Hematopoietic multipotent progenitor cell treated with erythropoietin and hydrocortisone succinate and interleukin-3 and kit ligand, for 6 days (in vitro differentiated cells): ENCODE data around the gene RAB6A.
"Not testable (repeated sequence)": the region's sequence is repeated elsewhere in the genome, so short reads cannot be mapped to it uniquely, and the experiment has no call there.

Experiments
- DNase-seq: peaks from one replicate; pipeline ENCODE4 v3.0.0-alpha.2; 2015

The RAB6A gene

DNA sequence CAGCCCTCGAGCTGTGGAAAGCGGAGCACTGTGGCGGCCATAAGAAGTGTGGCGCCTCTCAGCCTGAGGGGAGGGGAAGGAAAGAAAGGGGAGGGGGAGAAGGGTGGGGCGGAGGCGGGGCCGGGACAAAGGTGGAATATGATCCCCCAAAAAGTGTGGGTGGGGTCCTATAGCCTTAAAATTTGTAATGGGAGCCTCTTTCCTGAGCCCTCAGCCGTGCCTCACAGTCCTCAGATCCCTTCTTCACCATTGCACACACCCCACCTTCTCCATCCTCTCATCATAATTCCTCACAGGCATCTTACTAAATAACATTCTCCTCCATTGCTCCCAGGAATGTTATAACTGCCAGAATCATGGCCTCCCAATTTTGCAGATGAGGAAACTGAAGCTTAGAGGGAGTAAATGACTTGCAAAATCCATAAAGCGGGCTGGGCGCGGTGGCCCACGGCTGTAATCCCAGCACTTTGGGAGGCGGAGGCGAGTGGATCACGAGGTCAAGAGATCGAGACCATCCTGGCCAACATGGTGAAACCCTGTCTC is 600 bp upstream of the RAB6A start:
- DNase-seq = no peak

DNA sequence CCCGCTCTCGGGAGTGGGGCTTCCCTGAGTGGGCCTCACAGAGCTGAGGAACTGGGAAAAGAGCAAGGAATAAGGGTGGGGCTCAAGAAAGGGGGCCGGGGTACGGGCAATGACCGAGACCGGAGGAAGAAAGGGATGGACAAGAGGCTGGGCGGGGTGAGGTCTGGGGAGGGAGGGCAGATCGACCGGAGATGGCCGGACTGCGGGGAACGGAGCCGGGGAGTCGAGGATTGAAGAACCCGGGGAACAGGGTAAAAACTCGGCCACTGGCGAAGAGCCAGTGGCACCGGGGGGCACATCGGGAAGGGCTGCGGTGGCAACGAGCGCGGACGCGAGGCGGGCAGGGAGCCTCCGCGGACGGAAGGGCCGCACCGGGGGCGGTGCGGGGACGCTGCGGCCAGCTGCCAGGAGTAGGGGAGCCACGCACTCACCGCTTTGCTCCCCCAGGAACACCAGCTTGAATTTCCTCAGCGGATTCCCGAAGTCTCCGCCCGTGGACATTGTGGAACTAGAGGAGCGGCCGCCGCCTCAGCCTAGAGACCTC is 667 bp downstream of the RAB6A start:
- peak; percentile 27 for DNase-seq

DNA sequence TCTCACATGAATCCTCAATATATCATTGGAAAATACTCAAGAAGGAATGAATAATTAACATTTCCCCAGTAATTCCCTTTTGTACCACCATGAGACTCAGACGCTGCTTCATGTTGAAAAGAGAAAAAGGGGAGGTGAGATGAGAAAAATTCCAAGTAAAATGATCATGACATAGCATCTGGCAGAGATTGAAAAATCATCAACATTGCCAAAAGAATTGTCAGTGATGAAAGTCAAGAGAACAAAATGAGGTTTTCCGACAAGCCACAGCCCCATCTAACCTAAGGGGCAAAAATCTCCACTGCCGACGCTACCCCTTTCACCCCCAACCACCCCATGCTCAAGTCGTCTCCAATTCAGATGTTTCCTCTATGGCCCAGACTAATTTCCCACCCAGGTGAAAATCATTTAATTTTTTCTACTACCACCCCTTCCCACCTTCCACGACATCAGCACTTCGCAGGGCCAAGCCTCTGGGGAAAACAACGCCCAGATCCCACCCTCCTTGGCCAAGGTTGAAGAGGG is 1.2 kb downstream of the RAB6A start:
- peak; percentile 29 for DNase-seq

DNA sequence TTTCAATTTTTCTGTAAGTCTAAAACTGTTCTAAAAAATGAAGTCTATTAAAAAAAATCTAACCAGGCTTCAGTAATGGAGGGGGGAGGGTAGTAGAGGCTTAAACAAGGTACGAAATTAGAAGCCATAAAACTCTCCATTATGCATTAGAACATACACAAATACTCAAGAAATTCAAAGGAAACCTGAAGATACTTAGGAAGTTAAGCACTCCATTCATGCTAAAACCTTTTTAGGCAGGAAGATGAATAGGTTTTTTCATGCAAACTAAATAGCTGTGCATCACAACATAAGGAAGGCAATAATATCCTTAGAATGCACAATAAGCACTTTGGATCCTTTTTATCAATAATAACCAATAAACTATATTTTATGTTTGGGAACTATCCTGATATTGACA is 2.4 kb downstream of the RAB6A start:
- DNase-seq = no peak

DNA sequence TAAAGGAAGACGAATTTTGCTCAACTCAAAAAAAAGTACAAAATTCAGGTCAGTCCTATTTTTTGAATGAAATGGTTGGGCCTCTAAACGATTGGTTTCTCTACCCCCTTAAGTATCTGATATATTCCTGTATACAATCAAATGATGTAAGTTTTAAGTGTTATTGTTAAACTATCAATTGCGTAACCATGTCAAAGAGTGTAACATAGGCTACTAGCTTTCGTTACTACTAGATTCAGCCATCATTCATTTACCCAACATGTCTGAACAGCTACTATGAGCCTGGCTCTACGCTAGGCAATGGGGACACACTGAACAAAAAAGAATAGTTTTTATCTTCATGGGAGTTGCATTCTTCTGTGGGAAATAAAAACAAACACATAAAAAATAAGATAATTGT is 3.3 kb downstream of the RAB6A start:
- peak; percentile 38 for DNase-seq

DNA sequence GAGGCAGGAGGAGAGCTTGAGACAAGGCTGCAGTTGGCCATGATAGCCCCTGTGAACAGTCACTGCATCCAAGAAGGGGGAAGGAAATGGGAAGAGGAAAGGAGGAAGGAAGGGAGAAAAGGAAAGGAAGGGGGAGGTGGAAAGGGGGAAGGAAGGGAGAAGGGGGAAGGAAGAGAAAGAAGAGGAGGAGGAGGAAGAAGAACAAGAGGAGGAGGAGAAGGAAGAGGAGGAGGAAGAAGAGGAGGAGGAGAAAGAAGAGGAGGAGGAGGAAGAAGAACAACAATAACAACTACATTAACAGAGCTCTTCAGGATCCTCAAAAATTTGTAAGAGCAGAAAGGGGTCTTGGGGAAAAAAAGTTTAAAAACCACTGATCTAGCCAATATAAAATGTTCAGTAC is 5.2 kb downstream of the RAB6A start:
- DNase-seq = no peak

DNA sequence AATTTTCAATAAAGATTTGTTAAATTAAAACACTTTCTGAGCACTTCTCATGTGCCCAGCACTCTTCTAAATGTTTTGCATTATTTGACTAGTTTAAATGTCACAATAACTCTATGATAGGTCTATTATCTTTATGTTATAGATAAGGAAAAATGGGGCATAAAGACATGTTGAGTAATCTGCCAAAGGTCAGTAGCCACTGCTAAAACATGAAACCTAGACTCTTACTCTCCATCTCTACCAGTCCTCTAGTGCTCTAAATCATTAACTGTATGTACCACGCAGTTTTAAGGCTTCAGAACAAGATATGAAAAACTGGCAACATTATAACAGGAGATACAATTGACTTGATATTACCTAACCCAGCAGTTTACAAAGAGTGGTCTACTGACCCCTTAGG is 6.9 kb downstream of the RAB6A start:
- no peak for DNase-seq

DNA sequence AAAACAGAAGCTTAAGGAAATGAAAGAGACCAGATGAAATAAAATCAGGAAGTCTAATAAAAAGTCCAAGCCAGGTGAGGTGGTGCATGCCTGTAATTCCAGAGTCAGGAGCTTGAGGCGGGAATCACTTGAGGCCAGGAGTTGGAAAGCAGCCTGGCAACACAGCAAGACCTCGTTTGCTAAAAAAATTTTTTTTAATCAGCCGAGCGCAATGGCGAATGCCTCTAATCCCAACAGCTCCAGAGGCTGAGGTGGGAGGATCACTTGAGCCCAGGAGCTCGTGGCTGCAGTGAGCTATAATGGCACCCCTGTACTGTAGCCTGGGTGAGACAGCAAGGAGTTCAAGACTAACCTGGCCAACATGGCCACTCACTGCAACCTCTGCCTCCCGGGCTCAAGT is 8.0 kb downstream of the RAB6A start:
- DNase-seq = no peak

DNA sequence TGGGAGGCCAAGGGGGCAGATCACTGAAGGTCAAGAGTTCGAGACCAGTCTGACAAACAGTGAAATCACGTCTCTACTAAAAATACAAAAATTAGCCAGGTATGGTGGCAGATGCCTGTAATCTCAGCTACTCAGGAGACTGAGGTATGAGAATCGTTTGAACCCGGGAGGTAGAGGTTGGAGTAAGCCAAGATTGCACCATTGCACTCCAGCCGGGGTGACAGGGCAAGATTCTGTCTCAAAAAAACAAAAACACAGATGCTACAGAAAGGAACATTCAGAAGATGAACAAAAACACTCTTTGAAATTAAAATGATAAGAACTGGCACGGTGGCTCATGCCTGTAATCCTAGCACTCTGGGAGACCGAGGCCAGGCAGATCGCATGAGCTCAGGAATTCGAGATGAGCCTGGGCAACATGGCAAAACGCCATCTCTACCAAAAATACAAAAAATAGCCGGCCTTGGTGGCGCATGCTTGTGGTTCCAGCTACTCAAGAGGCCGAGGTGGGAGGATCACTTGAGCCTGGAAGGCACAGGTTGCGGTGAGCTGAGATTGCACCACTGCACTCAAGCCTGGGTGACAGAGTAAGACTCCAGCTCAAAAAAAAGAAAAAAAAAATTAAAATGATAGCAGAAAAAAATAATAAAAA is 8.5 kb downstream of the RAB6A start:
- no peak for DNase-seq

DNA sequence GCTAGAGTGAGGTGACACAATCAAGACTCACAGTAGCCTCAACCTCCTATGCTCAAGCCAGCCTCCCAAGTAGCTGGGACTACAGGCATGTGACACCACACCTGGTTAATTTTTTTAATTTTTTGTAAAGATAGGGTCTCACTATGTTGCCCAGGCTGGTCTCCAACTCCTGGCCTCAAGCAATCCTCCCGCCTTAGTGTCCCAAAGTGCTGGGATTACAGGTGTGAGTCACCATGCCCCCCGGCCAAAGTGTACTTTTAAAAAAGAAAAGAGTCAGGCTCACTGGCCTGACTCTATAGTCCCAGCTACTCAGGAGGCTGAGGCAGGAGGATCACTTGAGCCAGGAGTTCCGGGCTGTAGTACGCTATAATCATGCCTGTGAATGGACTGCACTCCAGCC is 10.0 kb downstream of the RAB6A start:
- DNase-seq = not testable (repeated sequence)

DNA sequence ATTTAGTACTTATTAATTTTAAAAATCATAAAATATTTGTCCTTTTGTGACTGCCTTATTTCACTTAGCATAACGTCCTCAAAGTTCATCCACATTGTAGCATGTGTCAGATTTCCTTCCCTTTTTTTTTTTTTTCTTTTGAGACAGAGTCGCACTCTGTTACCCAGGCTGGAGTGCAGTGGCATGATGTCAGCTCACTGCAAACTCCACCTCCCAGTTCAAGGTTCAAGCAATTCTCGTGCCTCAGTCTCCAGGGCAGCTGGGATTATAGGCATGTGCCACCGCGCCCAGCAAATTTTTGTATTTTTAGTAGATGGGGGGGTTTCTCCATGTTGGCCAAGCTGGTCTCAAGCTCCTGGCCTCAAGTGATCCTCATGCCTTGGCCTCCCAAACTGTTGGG is 10.6 kb downstream of the RAB6A start:
- DNase-seq = no peak

DNA sequence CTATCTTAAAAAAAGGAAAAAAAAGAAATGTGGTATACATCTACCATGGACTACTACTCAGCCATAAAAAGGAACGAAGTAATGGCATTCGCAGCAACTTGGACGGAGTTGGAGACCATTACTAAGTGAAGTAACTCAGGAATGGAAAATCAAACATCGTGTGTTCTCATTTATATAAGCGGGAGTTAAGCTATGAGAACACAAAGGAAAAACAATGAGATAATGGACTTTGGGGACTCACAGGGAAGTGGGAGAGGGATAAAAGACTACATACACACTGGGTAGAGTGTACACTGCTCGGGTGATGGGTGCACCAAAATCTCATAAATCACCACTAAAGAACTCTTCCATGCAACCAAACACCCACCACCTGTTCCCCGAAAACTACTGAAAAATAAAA is 11.8 kb downstream of the RAB6A start:
- no peak for DNase-seq

DNA sequence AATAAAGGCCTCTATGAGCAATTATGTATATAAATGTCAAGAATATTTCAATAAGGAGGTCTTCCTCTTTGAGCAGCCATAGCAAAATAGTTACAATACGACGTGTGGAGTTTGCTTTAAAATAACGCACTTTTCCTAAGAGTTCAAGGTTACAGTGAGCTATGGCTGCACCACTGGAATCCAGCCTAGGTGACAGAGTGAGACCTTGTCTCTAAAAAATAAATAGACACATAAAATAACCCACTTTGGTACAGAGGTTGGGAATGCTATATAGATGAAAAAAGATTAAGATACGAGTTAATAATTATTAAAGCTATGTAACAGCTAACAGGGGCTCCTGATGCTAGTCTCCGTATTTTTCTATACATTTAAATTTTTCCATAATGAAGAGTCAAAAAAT is 12.6 kb downstream of the RAB6A start:
- DNase-seq = no peak

DNA sequence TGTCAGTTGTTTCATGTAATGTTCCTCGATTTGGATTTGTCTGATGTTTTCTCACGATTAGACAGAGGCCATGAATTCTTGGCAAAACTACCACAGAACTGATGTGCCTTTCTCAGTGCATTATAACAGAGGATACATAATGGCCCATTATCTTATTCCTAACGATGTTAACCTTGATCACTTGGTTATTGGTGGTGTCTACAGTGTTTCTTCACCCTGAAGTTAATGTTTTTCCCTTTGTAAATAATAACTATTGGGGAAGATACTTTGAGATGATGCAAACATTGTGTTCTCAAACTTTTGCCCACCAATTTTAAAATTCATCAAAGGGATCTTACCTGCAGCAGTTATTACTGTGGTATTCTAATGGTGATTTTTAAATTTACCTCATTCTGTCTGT is 13.1 kb downstream of the RAB6A start:
- no peak for DNase-seq

DNA sequence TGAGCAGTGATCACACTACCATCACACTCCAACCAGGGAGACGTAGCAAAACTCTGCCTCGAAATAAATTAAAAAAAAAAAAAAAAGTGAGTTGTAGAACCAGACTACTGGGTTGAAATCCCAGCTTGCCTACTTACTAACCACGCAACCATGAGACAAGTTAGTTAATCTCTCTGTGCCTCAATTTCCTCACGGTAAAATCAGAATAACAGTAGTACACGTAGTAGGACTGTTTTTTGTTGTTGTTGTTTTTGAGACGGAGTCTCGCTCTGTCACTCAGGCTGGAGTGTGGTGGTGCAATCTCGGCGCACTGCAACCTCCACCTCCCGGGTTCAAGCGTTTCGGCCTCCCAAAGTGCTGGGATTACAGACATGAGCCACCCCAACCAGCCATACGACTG is 14.2 kb downstream of the RAB6A start:
- DNase-seq = no peak

DNA sequence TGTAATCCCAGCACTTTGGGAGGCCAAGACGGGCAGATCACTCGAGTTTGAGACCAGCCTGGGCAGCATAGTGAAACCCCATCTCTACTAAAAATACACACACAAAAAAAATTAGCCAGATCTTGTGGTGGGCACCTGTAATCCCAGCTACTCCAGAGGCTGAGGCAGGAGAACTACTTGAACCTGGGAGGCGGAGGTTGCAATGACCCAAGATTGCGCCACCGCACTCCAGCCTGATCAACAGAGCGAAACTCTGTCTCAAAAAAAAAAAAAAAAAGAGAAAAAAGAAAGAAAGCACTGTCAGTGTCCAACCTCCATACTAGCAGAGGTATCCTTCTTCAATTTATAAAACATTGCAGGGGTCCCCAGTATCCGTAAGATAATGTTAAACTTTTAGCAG is 17.8 kb downstream of the RAB6A start:
- no peak for DNase-seq

DNA sequence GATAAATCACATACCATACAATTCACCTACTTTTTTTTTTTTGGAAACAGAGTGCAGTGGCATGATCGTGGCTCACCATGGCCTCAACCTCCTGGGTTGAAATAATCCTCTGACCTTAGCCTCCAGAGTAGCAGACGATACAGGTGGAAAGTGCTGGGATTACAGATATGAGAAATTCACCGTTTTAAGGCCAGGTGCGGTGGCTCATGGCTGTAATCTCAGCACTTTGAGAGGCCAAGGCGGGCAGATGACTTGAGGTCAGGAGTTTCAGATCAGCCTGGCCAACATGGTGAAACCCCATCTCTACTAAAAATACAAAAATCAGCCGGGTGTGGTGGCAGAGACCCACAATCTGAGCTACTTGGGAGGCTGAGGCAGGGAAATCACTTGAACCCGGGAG is 24.9 kb downstream of the RAB6A start:
- not testable (repeated sequence) for DNase-seq

DNA sequence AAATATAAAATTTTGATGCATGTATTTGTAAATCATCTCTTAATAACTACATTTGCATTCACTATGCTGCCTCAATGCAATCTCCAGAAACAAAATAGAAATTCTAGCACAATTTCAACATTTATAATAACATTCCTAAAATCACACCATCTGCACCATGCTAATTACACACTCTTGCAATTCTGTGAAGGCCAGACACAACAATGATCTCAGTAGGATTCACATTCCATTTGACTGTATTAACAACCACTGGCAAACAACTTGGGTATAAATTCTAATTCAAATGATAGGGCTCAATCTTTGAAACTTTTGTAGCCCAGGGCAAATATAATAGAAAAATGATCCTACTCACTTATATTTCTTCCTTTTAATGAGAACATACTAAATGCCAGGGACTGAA is 25.9 kb downstream of the RAB6A start:
- no peak for DNase-seq

DNA sequence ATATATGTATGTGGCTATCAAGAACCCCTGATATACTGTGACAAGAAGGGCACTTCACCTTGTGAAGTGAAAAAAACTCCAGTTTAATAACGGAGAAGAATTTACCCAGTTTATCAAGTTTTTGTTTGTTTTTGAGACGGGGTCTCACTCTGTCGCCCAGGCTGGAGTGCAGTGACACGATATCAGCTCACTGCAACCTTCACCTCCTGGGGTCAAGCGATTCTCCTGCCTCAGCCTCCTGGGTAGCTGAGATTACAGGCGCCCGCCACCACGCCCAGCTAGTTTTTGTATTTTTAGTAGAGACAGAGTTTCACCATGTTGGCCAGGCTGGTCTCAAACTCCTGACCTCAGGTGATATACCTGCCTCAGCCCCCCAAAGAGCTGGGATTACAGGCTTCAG is 26.9 kb downstream of the RAB6A start:
- not testable (repeated sequence) for DNase-seq

DNA sequence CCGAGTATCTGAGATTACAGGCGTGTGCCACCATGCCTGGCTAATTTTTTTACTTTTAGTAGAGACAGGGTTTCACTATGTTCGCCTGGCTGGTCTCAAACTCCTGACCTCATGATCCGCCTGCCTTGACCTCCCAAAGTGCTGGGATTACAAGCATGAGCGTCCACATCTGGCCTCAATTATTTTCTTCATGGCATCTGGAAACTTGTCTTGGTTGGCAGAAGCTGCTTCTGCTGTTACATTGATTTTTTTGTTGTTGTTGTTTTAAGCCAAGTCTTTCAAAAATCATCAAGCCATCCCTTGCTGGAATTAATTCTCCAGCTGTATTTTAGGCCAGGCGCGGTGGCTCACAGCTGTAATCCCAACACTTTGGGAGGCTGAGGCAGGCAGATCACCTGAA is 27.9 kb downstream of the RAB6A start:
- not testable (repeated sequence) for DNase-seq

DNA sequence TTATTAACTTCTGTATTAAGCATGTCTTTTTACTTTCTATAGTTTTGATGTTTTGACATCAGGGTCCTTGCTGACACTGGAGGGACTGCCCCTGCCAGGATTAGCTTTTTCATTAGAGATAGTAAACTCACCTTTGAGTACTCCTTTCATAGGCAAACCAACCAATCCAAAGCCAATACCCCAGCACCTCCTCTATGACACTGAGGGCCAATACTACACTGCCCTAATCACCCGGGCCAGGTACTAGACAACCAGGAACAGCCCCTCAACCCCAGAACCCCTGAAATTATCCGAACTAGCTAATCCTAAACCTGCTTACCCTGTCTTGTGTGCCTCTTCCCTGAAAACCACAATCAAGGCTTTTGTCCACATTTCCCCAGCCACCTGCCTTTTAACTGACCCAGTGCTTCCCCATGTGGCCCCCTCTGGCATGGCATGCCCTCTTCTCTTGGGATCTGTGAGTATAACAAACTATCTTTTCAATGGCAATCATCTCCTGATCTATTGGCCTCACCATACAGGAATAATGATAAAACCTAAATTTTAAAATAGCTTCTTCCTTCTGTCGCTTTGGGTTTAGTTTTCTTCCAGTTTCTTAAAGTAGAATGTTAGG is 31.2 kb downstream of the RAB6A start:
- DNase-seq = peak; percentile 47

DNA sequence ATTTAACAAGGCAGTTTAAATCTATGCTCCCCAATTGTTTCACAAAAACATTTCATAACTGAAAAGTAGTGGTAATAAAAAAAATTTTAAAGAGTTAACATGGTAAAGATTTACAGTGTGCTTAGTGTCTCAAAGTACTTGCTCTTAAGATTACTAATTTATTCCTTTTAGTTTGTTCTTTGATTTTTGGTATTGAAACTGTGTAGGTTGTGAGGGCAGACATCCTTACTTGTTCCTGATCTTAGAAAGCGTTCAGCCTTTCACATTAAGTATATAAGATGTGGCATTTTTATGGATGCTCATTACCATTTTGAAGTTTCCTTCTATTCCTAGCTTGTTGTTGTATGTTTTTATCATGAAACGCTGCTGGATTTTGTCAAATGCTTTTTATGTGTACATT is 32.9 kb downstream of the RAB6A start:
- DNase-seq = no peak

DNA sequence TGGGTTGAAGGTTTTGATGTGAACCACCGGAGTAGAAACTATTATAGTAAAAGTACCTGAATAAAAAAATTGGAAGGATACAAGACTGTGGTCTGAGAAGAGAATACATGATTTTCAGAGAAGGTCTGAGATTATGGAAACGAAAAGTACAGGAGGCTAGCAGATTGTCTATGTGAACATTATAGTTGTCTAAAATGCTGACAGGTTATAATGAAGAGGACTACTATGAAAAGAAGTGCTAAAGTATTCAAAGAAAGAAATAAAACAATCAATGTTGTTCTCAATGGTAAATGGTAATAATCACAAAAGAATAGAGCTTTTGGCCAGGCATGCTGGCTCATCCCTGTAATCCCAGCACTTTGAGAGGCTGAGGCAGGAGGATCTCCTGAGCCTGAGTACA is 34.0 kb downstream of the RAB6A start:
- DNase-seq = no peak

DNA sequence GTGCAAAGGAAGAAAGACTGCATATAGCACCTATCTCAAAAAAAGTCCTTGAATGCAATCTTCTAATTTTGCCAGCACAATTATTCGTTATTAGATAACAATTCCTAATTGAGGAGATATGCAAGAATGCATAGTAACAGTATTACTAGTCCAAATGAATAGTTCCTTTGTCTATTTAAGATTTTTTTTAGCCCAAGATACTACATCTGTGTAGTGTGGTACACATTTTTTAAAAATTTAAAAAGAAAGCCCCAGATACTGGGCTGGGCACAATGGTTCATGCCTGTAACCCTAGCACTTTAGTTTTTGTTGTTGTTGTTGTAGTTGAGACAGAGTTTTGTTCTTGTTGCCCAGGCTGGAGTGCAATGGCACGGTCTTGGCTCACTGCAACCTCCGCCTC is 43.7 kb downstream of the RAB6A start:
- DNase-seq = no peak
